Endothelial cell of umbilical vein (primary cell): ENCODE data around the gene CCNC.

Source experiments
- CTCF ChIP-seq, 2 donors: IDR thresholded peaks; 1 replicate in 1 of 2; 2 replicates in 1 of 2; pipeline ENCODE4 v1.5.1; 2011; ENCODE audit warnings: low read length in 2 of 2, mild to moderate bottlenecking in 2 of 2, moderate library complexity in 2 of 2, control low read depth in 1 of 2, inconsistent platforms in 1 of 2, low read depth in 1 of 2; ENCODE audit not compliant: insufficient read depth in 1 of 2; ENCODE audit errors: extremely low read depth in 1 of 2
- EZH2 ChIP-seq: IDR thresholded peaks from 2 replicates; pipeline ENCODE4 v1.6.1; 2012; ENCODE audit warnings: borderline replicate concordance, low read depth, mild to moderate bottlenecking, moderate library complexity, low read length, inconsistent platforms; ENCODE audit not compliant: severe bottlenecking
- POLR2A ChIP-seq: IDR thresholded peaks from 2 replicates; pipeline ENCODE4 v1.6.1; 2012; ENCODE audit warnings: low read depth, mild to moderate bottlenecking, control low read depth, low read length
- POLR2AphosphoS5 ChIP-seq: IDR thresholded peaks from 2 replicates; pipeline ENCODE4 v1.6.1; 2012; ENCODE audit warnings: low read depth, mild to moderate bottlenecking, control low read depth, low read length, moderate library complexity; ENCODE audit not compliant: insufficient read depth

GRCh38 chr6:99519446-99519845 is 49.0 kb downstream of the CCNC start:
- no peak for TF ChIP-seq EZH2
- TF ChIP-seq POLR2AphosphoS5: no peak
- no peak for TF ChIP-seq POLR2A
- no peak for TF ChIP-seq CTCF (IDR thresholded peaks at IDR 0.05; ENCODE audit: extremely low read depth in 1 of 2, insufficient read depth in 1 of 2, low read depth in 1 of 2, low read length in 2 of 2)
